Measurements from ENCODE around the gene ALG2.

- no peak for TF ChIP-seq POLR2A (IDR thresholded peaks at IDR 0.05)
- TF ChIP-seq CTCF (IDR thresholded peaks at IDR 0.05): peak; percentile 89 to 95 (median 91)
Measured at GRCh38 chr9:99184475-99185347, 37.0 kb downstream of the ALG2 start.

Measured in gastroesophageal sphincter (tissue), 3 donors.